ENCODE data around the gene CKS1B. TPM values are rescaled to one million over a fixed set of nuclear protein-coding genes. Genes with fewer than 3 reads are reported as not detected.
"Not testable (repeated sequence)": the region's sequence is repeated elsewhere in the genome, so short reads cannot be mapped to it uniquely, and the experiment has no call there.

Gene CKS1B
- polyA plus RNA-seq, 1 experiment: 111 TPM

DNA sequence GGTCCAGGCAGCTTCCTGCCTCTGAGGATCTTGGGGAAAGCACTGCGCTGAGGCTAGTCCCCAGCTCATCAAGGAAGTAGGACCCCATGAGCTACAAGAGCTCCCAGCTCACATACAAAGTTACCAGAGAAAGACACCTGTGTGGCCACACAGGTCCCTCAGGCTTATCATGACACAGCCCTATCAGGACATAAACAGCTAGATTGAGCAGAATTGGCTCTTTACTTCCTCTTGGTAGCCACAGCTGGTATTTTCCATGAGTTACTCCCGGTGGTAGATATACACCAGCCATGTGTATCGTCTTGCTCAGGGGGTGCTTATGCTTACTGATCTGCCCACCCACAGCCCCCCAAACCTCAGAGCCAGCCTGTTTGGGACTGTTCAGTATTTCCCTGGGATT is 20.1 kb downstream of the CKS1B start:
- TF ChIP-seq, protein P1, sequence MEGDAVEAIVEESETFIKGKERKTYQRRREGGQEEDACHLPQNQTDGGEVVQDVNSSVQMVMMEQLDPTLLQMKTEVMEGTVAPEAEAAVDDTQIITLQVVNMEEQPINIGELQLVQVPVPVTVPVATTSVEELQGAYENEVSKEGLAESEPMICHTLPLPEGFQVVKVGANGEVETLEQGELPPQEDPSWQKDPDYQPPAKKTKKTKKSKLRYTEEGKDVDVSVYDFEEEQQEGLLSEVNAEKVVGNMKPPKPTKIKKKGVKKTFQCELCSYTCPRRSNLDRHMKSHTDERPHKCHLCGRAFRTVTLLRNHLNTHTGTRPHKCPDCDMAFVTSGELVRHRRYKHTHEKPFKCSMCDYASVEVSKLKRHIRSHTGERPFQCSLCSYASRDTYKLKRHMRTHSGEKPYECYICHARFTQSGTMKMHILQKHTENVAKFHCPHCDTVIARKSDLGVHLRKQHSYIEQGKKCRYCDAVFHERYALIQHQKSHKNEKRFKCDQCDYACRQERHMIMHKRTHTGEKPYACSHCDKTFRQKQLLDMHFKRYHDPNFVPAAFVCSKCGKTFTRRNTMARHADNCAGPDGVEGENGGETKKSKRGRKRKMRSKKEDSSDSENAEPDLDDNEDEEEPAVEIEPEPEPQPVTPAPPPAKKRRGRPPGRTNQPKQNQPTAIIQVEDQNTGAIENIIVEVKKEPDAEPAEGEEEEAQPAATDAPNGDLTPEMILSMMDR (IDR thresholded peaks at IDR 0.05; ENCODE audit: insufficient read depth, low read depth, low read length): no peak
- H3K4me3 ChIP-seq (ENCODE audit: low read depth, low read length): no peak overlapping the region
- no peak for DNase-seq (ENCODE audit: low read depth)
- no peaks in the 10 kb centered on the region for H3K27me3 ChIP-seq (ENCODE audit: control insufficient read depth, insufficient read depth, low read length)
- ChIA-PET CTCF (interaction anchor here (1.1 to 9.0 kb wide), 8 partner anchors 11 to 51 kb away, joined by 3 to 95 read pairs (median 11); partner anchors contain the start of genes FLAD1, PBXIP1 and SHC1), POLR2A (interaction anchor here (0.6 kb wide), 1 partner anchor 1717 kb away, joined by 3 read pairs; no protein-coding TSS in a partner anchor)
- H3K36me3 ChIP-seq (ENCODE audit: control insufficient read depth, insufficient read depth, low read length): peaks cover 3% of the 10 kb centered on the region; the same call in 1 of the 2 replicates

DNA sequence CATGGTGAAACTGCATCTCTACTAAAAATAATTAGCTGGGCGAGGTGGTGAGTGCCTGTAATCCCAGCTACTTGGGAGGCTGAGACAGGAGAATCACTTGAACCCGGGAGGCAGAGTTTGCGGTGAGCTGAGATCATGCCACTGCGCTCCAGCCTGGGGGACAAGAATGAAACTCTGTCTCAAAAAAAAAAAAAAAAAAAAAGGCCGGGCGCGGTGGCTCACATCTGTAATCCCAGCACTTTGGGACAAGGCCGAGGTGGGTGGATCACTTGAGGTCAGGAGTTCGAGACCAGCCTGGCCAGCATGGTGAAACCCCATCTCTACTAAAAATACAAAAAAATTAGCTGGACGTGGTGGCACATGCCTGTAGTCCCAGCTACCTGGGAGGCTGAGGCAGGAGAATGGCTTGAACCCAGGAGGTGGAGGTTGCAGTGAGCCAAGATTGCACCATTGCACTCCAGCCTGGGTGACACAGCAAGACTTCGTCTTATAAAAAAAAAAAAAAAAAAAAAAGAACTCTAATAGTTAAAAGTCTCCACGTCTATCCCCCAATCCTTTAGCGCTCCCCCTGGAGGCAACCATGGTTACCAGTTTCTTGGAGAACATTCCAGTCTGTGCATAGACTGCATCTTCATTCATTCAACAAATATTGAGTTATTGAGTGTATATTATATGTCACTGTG is 21.0 kb downstream of the CKS1B start:
- H3K27me3 ChIP-seq (ENCODE audit: control insufficient read depth, insufficient read depth, low read length); DNase-seq (ENCODE audit: low read depth); H3K36me3 ChIP-seq (ENCODE audit: control insufficient read depth, insufficient read depth, low read length); H3K4me3 ChIP-seq (ENCODE audit: low read depth, low read length): not testable (repeated sequence)
- TF ChIP-seq, protein P1 (IDR thresholded peaks at IDR 0.05; ENCODE audit: insufficient read depth, low read depth, low read length): peak; percentile 56
- ChIA-PET CTCF (interaction anchor here (0.7 to 9.0 kb wide), 12 partner anchors 8 to 516 kb away, joined by 3 to 95 read pairs (median 7); partner anchors contain the start of genes FLAD1, PBXIP1, PYGO2 and SHC1), POLR2A (interaction anchor here (0.7 kb wide), 1 partner anchor 368 kb away, joined by 14 read pairs; no protein-coding TSS in a partner anchor)

DNA sequence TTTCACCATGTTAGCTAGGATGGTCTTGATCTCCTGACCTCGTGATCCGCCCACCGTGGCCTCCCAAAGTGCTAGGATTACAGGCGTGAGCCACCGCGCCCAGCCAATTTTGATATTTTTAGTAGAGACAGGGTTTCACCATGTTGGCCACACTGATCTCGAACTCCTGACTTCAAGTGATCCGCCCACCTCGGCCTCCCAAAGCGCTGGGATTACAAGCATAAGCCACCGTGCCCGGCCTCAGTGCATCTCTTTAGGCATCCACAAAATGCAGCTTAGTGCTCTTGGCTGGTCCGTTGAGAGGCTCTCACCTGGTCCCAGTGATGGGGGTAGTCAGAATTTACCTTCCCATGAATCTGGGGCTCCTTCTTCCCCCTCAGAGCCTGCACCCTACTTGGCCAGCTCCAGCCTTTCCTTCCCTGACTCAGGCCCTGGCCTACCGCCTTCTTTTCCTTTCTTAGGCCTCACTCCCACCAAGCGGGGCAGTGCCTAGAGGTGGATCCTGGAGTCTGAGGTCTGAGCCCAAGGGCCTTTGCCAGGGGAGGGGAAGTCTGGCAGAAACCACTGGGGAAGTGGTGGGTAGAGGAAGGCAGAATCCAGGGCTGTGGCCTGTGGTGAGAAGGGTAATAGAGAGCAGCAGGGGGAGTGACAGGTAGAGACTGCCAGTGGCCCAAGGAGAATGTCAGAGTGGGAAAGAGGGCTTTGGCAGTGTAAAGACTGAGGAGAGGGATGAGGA is 22.7 kb downstream of the CKS1B start:
- no peak overlapping the region for H3K4me3 ChIP-seq (ENCODE audit: low read depth, low read length)
- POLR2A ChIA-PET: interaction anchor here (0.7 kb wide), 1 partner anchor 1123 kb away, joined by 11 read pairs; no protein-coding TSS in a partner anchor
- no peak for DNase-seq (ENCODE audit: low read depth)
- H3K27me3 ChIP-seq (ENCODE audit: control insufficient read depth, insufficient read depth, low read length): no peaks in the 10 kb centered on the region
- TF ChIP-seq, protein P1 (IDR thresholded peaks at IDR 0.05; ENCODE audit: insufficient read depth, low read depth, low read length): no peak
- CTCF ChIA-PET: interaction anchor here (1.3 to 9.0 kb wide), 9 partner anchors 14 to 518 kb away, joined by 6 to 95 read pairs (median 23); partner anchors contain the start of genes FLAD1, PBXIP1, PYGO2 and SHC1
- H3K36me3 ChIP-seq (ENCODE audit: control insufficient read depth, insufficient read depth, low read length): no peaks in the 10 kb centered on the region

DNA sequence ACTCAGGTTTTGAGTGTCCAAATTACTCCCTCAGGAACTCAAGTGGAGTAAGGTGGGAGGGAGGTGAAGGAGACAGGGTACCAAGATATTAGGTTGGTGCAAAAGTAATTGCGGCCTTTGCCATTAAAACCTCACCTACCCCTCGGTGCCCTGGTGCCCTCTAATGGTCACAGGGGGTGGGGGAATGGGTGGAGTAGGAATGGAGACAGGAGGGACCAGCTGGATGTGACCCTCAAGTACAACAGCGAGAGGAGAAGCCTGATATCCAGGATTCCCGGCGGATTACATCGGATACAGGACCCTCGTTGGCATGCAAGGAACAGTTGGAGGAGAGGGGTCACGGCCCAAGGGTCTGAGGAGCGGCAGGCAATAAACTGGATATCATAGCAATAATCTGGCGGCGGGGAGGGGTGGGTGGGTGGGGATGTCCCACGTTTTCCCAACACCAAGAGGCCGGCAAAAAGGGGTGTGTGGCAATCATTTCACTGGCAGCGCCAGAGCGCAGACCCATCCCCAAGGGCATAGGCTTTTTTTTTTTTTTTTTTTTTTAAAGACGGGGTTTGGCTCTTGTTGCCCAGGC is 23.8 kb downstream of the CKS1B start:
- ChIA-PET POLR2A (interaction anchor here (0.6 kb wide), 1 partner anchor 1116 kb away, joined by 7 read pairs; no protein-coding TSS in a partner anchor), CTCF (interaction anchor here (0.7 to 9.0 kb wide), 22 partner anchors 10 to 124 kb away, joined by 3 to 95 read pairs (median 6); partner anchors contain the start of genes CKS1B, FLAD1, PBXIP1 and PMVK)
- TF ChIP-seq, protein P1 (IDR thresholded peaks at IDR 0.05; ENCODE audit: insufficient read depth, low read depth, low read length): no peak
- H3K4me3 ChIP-seq (ENCODE audit: low read depth, low read length): no peak overlapping the region
- H3K36me3 ChIP-seq (ENCODE audit: control insufficient read depth, insufficient read depth, low read length): no peaks in the 10 kb centered on the region
- H3K27me3 ChIP-seq (ENCODE audit: control insufficient read depth, insufficient read depth, low read length): no peaks in the 10 kb centered on the region
- no peak for DNase-seq (ENCODE audit: low read depth)
